ENCODE measurements around the gene SMOC1.

Gene SMOC1

GRCh38 chr14:69985463-69985862 is 106.2 kb downstream of the SMOC1 start:
- no peaks in the 10 kb centered on the region for H4K20me1 ChIP-seq (ENCODE audit: insufficient read depth)
- no peak overlapping the region for H2AFZ ChIP-seq (ENCODE audit: low read depth)
- no peaks in the 10 kb centered on the region for H3K36me3 ChIP-seq (ENCODE audit: insufficient read depth)
- H3K4me1 ChIP-seq (ENCODE audit: low read depth, poor library complexity, severe bottlenecking) = no peaks in the 10 kb centered on the region
- H3K4me2 ChIP-seq = no peak overlapping the region
- no peak overlapping the region for H3K9ac ChIP-seq
- H3K27me3 ChIP-seq (ENCODE audit: insufficient read depth, low read depth) = no peaks in the 10 kb centered on the region
- no peak overlapping the region for H3K27ac ChIP-seq
- no peak for TF ChIP-seq CTCF (conservative IDR thresholded peaks at IDR 0.05; ENCODE audit: low read depth, low read length)
- H3K79me2 ChIP-seq (ENCODE audit: insufficient read depth, low read depth) = no peaks in the 10 kb centered on the region
- no peak overlapping the region for H3K4me3 ChIP-seq (IDR thresholded peaks at IDR 0.05; ENCODE audit: insufficient read depth, low read depth, low read length)

- H3K4me1 ChIP-seq (ENCODE audit: low read depth, poor library complexity, severe bottlenecking) = no peaks in the 10 kb centered on the region
- H3K4me3 ChIP-seq (IDR thresholded peaks at IDR 0.05; ENCODE audit: insufficient read depth, low read depth, low read length) = no peak overlapping the region
- no peak overlapping the region for H2AFZ ChIP-seq (ENCODE audit: low read depth)
- H3K79me2 ChIP-seq (ENCODE audit: insufficient read depth, low read depth) = no peaks in the 10 kb centered on the region
- no peak for TF ChIP-seq CTCF (conservative IDR thresholded peaks at IDR 0.05; ENCODE audit: low read depth, low read length)
- no peak overlapping the region for H3K4me2 ChIP-seq
- H4K20me1 ChIP-seq (ENCODE audit: insufficient read depth) = no peaks in the 10 kb centered on the region
- no peak overlapping the region for H3K9ac ChIP-seq
- H3K27ac ChIP-seq = no peak overlapping the region
- no peaks in the 10 kb centered on the region for H3K27me3 ChIP-seq (ENCODE audit: insufficient read depth, low read depth)
- no peaks in the 10 kb centered on the region for H3K36me3 ChIP-seq (ENCODE audit: insufficient read depth)
Measured at GRCh38 chr14:69986336-69986735, 107.1 kb downstream of the SMOC1 start.

- H3K9ac ChIP-seq = no peak overlapping the region
- no peak overlapping the region for H3K27ac ChIP-seq
- no peak overlapping the region for H3K4me3 ChIP-seq (IDR thresholded peaks at IDR 0.05; ENCODE audit: insufficient read depth, low read depth, low read length)
- TF ChIP-seq CTCF (conservative IDR thresholded peaks at IDR 0.05; ENCODE audit: low read depth, low read length) = no peak
- no peaks in the 10 kb centered on the region for H3K4me1 ChIP-seq (ENCODE audit: low read depth, poor library complexity, severe bottlenecking)
- no peaks in the 10 kb centered on the region for H3K27me3 ChIP-seq (ENCODE audit: insufficient read depth, low read depth)
- H4K20me1 ChIP-seq (ENCODE audit: insufficient read depth) = no peaks in the 10 kb centered on the region
- no peak overlapping the region for H2AFZ ChIP-seq (ENCODE audit: low read depth)
- H3K36me3 ChIP-seq (ENCODE audit: insufficient read depth) = no peaks in the 10 kb centered on the region
- no peaks in the 10 kb centered on the region for H3K79me2 ChIP-seq (ENCODE audit: insufficient read depth, low read depth)
- H3K4me2 ChIP-seq = no peak overlapping the region
Measured at GRCh38 chr14:69987406-69988121, 108.3 kb downstream of the SMOC1 start.

GRCh38 chr14:69988979-69989378 is 109.8 kb downstream of the SMOC1 start:
- no peak overlapping the region for H3K9ac ChIP-seq
- H3K4me1 ChIP-seq (ENCODE audit: low read depth, poor library complexity, severe bottlenecking) = no peaks in the 10 kb centered on the region
- H2AFZ ChIP-seq (ENCODE audit: low read depth) = no peak overlapping the region
- H3K36me3 ChIP-seq (ENCODE audit: insufficient read depth) = no peaks in the 10 kb centered on the region
- no peaks in the 10 kb centered on the region for H3K27me3 ChIP-seq (ENCODE audit: insufficient read depth, low read depth)
- H3K79me2 ChIP-seq (ENCODE audit: insufficient read depth, low read depth) = no peaks in the 10 kb centered on the region
- no peak overlapping the region for H3K4me2 ChIP-seq
- no peak for TF ChIP-seq CTCF (conservative IDR thresholded peaks at IDR 0.05; ENCODE audit: low read depth, low read length)
- H3K27ac ChIP-seq = no peak overlapping the region
- no peak overlapping the region for H3K4me3 ChIP-seq (IDR thresholded peaks at IDR 0.05; ENCODE audit: insufficient read depth, low read depth, low read length)
- H4K20me1 ChIP-seq (ENCODE audit: insufficient read depth) = no peaks in the 10 kb centered on the region
